GM12878 (cell line): ENCODE measurements around the gene VIT. TPM values are rescaled to one million over a fixed set of nuclear protein-coding genes. Genes with fewer than 3 reads are reported as not detected.

Experiments
- ATAC-seq: fragments of 200-7000 bp; cut with Tn5 transposase; 3 replicates; pipeline ENCODE4 v1.9.1; 2020; ENCODE audit warnings: mild to moderate bottlenecking, moderate library complexity
- BruUV-seq: library from RNA; stranded (reverse); fragments of 400-500 nt; replicated peaks from 2 replicates; lab custom pipeline; 2021; lab: Mats Ljungman, UMichigan
- CTCF ChIA-PET: fragments of 300-600 bp; sonication (Branson Sonifier 250); formaldehyde crosslinking; extraction: SDS; loops from one replicate; lab custom pipeline; 2021; ENCODE audit warnings: inconsistent platforms; lab: Yijun Ruan, JAX
- POLR2A ChIA-PET: fragments of 350-600 bp; formaldehyde crosslinking; extraction: SDS; loops from one replicate; lab custom pipeline; 2021; ENCODE audit warnings: inconsistent platforms; lab: Charles Lee
- RAD21 ChIA-PET: fragments of 300-600 bp; sonication (Branson Sonifier 250); formaldehyde crosslinking; loops from one replicate; lab custom pipeline; 2023; ENCODE audit warnings: antibody characterized with exemption; ENCODE audit not compliant: unreplicated experiment; lab: Charles Lee
- SMC1A ChIA-PET: fragments of 300-600 bp; sonication (Branson Sonifier 250); formaldehyde crosslinking; loops from one replicate; lab custom pipeline; 2023; ENCODE audit not compliant: unreplicated experiment, uncharacterized antibody; lab: Charles Lee
- DNase-seq: peaks from one replicate; pipeline ENCODE4 v3.0.0-alpha.2; 2011; ENCODE audit warnings: low read depth, low spot score
- FAIRE-seq: peaks from 3 replicates; lab custom pipeline; 2011; peaks lifted over from hg19 to GRCh38; lab: Jason Lieb, UNC
- H2AFZ ChIP-seq: 2 replicates; pipeline ENCODE4 v1.6.0; 2011; ENCODE audit warnings: low read depth, low read length, control low read depth; ENCODE audit not compliant: control insufficient read depth
- H3K27ac ChIP-seq: 2 replicates; pipeline ENCODE4 v1.5.1; 2011; ENCODE audit warnings: control low read depth; ENCODE audit not compliant: control insufficient read depth, insufficient read depth
- H3K27me3 ChIP-seq, 2 experiments: replicated peaks in 1 of 2; 2 replicates each; pipeline versions ENCODE4 v1.6.0 to v1.6.1; 2011; ENCODE audit warnings: low read length in 1 of 2; ENCODE audit not compliant: control insufficient read depth in 2 of 2, insufficient read depth in 2 of 2
- H3K36me3 ChIP-seq, 2 experiments: 2 replicates each; pipeline ENCODE4 v1.5.1; 2011; ENCODE audit warnings: low read length in 1 of 2; ENCODE audit not compliant: control insufficient read depth in 2 of 2, insufficient read depth in 2 of 2
- H3K4me1 ChIP-seq: 2 replicates; pipeline ENCODE4 v1.6.1; 2011; ENCODE audit warnings: mild to moderate bottlenecking, low read length, moderate library complexity, mixed read lengths; ENCODE audit not compliant: control insufficient read depth, insufficient read depth
- H3K4me2 ChIP-seq: 2 replicates; pipeline ENCODE4 v1.6.0; 2011; ENCODE audit warnings: control low read depth; ENCODE audit not compliant: control insufficient read depth, insufficient read depth
- H3K4me3 ChIP-seq: fragments of 200-600 bp; sonication (generic); 2 replicates; pipeline ENCODE4 v1.5.1; 2016
- H3K79me2 ChIP-seq: 2 replicates; pipeline ENCODE4 v1.6.0; 2011; ENCODE audit warnings: low read length; ENCODE audit not compliant: control insufficient read depth, insufficient read depth
- H3K9ac ChIP-seq: 2 replicates; pipeline ENCODE4 v1.8.0; 2011; ENCODE audit warnings: low read length, control low read depth, mixed read lengths; ENCODE audit not compliant: control insufficient read depth, insufficient read depth
- H3K9me3 ChIP-seq: replicated peaks from 3 replicates; pipeline ENCODE4 v1.5.1; 2011; ENCODE audit warnings: mild to moderate bottlenecking, low read length; ENCODE audit not compliant: control insufficient read depth, insufficient read depth
- H4K20me1 ChIP-seq: 2 replicates; pipeline ENCODE4 v1.6.0; 2011; ENCODE audit not compliant: control insufficient read depth, insufficient read depth
- CREB1 ChIP-seq: IDR thresholded peaks from 2 replicates; pipeline ENCODE4 v1.6.1; 2012; ENCODE audit warnings: low read depth, mild to moderate bottlenecking, inconsistent platforms
- EP300 ChIP-seq, 2 experiments: fragments of 150-350 bp in 1 of 2; IDR thresholded peaks; 2 replicates each; pipeline ENCODE4 v1.6.1; 2011 to 2012; ENCODE audit warnings: low read depth in 2 of 2, low read length in 2 of 2, borderline replicate concordance in 1 of 2, improper control_type of control experiment in 1 of 2, inconsistent platforms in 1 of 2; ENCODE audit not compliant: control insufficient read depth in 1 of 2
- KLF5 ChIP-seq: fragments of 450-650 bp; IDR thresholded peaks from 2 replicates; pipeline ENCODE4 v1.6.1; 2014; ENCODE audit warnings: mild to moderate bottlenecking; ENCODE audit not compliant: partially characterized antibody
- LARP7 ChIP-seq: fragments of 450-650 bp; IDR thresholded peaks from 2 replicates; pipeline ENCODE4 v1.6.1; 2017; ENCODE audit warnings: mild to moderate bottlenecking
- NFYA ChIP-seq: IDR thresholded peaks from 2 replicates; pipeline ENCODE4 v1.6.1; 2011; ENCODE audit warnings: low read depth, mild to moderate bottlenecking, low read length, improper control_type of control experiment, borderline replicate concordance
- PBX3 ChIP-seq: IDR thresholded peaks from 2 replicates; pipeline ENCODE4 v1.6.1; 2011; ENCODE audit warnings: mild to moderate bottlenecking, low read depth, low read length, moderate library complexity; ENCODE audit not compliant: insufficient replicate concordance
- TCF12 ChIP-seq: IDR thresholded peaks from 2 replicates; pipeline ENCODE4 v1.6.1; 2011; ENCODE audit warnings: low read depth, mild to moderate bottlenecking, low read length
- ZBED1 ChIP-seq: IDR thresholded peaks from 2 replicates; pipeline ENCODE4 v1.6.1; 2016; ENCODE audit warnings: borderline replicate concordance
- ZNF217 ChIP-seq: fragments of 450-650 bp; IDR thresholded peaks from 2 replicates; pipeline ENCODE4 v1.6.1; 2017; ENCODE audit warnings: antibody characterized with exemption, mild to moderate bottlenecking
- WGBS: methylation state at CpG from one replicate; pipeline ENCODE4 v1.1.6; 2016; ENCODE audit warnings: low lambda C conversion rate; ENCODE audit not compliant: insufficient replicate concordance, insufficient coverage; ENCODE audit errors: missing lambda C conversion rate; 5-methylcytosine and 5-hydroxymethylcytosine counted together
- in situ Hi-C: fragments of 300-500 bp; cut with MboI; formaldehyde crosslinking; loops from 9 replicates; pipeline ENCODE4 v1.14.3; 2018; ENCODE audit warnings: mixed read lengths
- intact Hi-C: fragments of 100-400 bp; cut with micrococcal nuclease; formaldehyde crosslinking; loops from one replicate; pipeline ENCODE4 v1.14.2; 2022; ENCODE audit not compliant: unreplicated experiment
- polyA plus RNA-seq, 11 experiments: library from polyadenylated mRNA; depleted of rRNA in 4 of 11; unstranded in 6 of 11; stranded (reverse) in 5 of 11; fragments of >200 nt; fragmentation: Nextera tagmentation in 4 of 11; fragmentation: Illumina TruSeq in 1 of 11; extraction: Ambion mirVana in 4 of 11; extraction: Trizol in 1 of 11; gene quantifications; 1 replicate in 1 of 11; 2 replicates in 10 of 11; pipeline versions ENCODE4 v1.2.1 to v1.2.3, GENCODE V29; 2011 to 2016; ENCODE audit warnings: inconsistent platforms in 2 of 11, missing spikeins in 2 of 11, low read depth in 1 of 11
- total RNA-seq, 4 experiments: library from RNA; depleted of rRNA in 3 of 4; stranded (reverse); fragments of >200 nt in 3 of 4; fragmentation: Illumina TruSeq in 1 of 4; extraction: Trizol in 1 of 4; gene quantifications; 2 replicates each; pipeline versions ENCODE4 v1.2.1 to v1.2.3, GENCODE V29; 2013 to 2021
- TF ChIP-seq, protein P1 (sequence below): fragments of 450-650 bp; IDR thresholded peaks from 2 replicates; pipeline ENCODE4 v1.6.1; 2017; ENCODE audit warnings: low read depth, mild to moderate bottlenecking, moderate library complexity

Gene VIT
- total and polyA plus RNA-seq, 10 of the 15 experiments (the other 5 are each of a cell fraction or from before 2014, with no cell fraction given), result 0.05 to 0.14 TPM; not detected in 8

- Histone ChIP-seq H3K4me3 (no peak overlapping the region), H3K4me2 (no peak overlapping the region), H3K9ac (no peak overlapping the region), H2AFZ (no peak overlapping the region), H4K20me1 (no peaks in the 10 kb centered on the region), H3K9me3 (no peaks in the 10 kb centered on the region), H3K27me3 (no peaks in the 10 kb centered on the region), H3K27ac (no peak overlapping the region), H3K79me2 (no peaks in the 10 kb centered on the region), H3K36me3 (no peaks in the 10 kb centered on the region), H3K4me1 (no peaks in the 10 kb centered on the region)
- BruUV-seq, result no TSS peak
- ATAC-seq (no peak), FAIRE-seq (no peak), DNase-seq (no peak)
- 71% methylated on average over 4 of the region's 4 CpGs for WGBS
- intact Hi-C loops, result no loop called here
- TF ChIP-seq PBX3, result no peak
- in situ Hi-C loops, result no loop called here
- CTCF ChIA-PET, result interaction anchor here (2.4 kb wide), 1 partner anchor 10 kb away, joined by 10 read pairs; no protein-coding TSS in a partner anchor
- SMC1A ChIA-PET, result no interaction called here
- POLR2A ChIA-PET, result no interaction called here
- RAD21 ChIA-PET, result no interaction called here
These were observed 41.1 kb upstream of the VIT start for GRCh38 chr2:36655453-36655852.

GRCh38 chr2:36657703-36658102, 38.8 kb upstream of the VIT start:
- ChIA-PET RAD21 (no interaction called here), POLR2A (no interaction called here), CTCF (interaction anchor here (1.3 to 1.4 kb wide), 2 partner anchors 9 to 305 kb away, joined by 6 read pairs; no protein-coding TSS in a partner anchor), SMC1A (no interaction called here)
- WGBS, result 47% methylated on average over 1 of the region's 1 CpG
- no peak overlapping the region for H3K4me2 ChIP-seq
- in situ Hi-C loops (no loop called here), intact Hi-C loops (no loop called here)
- no peak overlapping the region for H3K9ac ChIP-seq
- no peak overlapping the region for H2AFZ ChIP-seq
- no peaks in the 10 kb centered on the region for H3K4me1 ChIP-seq
- no peaks in the 10 kb centered on the region for H3K9me3 ChIP-seq
- H3K36me3 ChIP-seq, result no peaks in the 10 kb centered on the region
- H3K27ac ChIP-seq, result no peak overlapping the region
- H3K4me3 ChIP-seq, result no peak overlapping the region
- DNase-seq (no peak), ATAC-seq (no peak), FAIRE-seq (no peak)
- H3K27me3 ChIP-seq, result no peaks in the 10 kb centered on the region
- H4K20me1 ChIP-seq, result no peaks in the 10 kb centered on the region
- H3K79me2 ChIP-seq, result no peaks in the 10 kb centered on the region
- BruUV-seq, result no TSS peak
- TF ChIP-seq KLF5 (no peak), TCF12 (no peak), CREB1 (no peak), LARP7 (no peak), ZBED1 (no peak), ZNF217 (no peak), EP300 (IDR thresholded peaks at IDR 0.05; ENCODE audit: borderline replicate concordance in 1 of 2, control insufficient read depth in 1 of 2, low read depth in 2 of 2, low read length in 2 of 2) (no peak), NFYA (no peak)
- TF ChIP-seq, protein P1, sequence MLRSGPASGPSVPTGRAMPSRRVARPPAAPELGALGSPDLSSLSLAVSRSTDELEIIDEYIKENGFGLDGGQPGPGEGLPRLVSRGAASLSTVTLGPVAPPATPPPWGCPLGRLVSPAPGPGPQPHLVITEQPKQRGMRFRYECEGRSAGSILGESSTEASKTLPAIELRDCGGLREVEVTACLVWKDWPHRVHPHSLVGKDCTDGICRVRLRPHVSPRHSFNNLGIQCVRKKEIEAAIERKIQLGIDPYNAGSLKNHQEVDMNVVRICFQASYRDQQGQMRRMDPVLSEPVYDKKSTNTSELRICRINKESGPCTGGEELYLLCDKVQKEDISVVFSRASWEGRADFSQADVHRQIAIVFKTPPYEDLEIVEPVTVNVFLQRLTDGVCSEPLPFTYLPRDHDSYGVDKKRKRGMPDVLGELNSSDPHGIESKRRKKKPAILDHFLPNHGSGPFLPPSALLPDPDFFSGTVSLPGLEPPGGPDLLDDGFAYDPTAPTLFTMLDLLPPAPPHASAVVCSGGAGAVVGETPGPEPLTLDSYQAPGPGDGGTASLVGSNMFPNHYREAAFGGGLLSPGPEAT, result no peak
